HFFc6 (cell line): ENCODE measurements around the gene CORIN. TPM values are rescaled to one million over a fixed set of nuclear protein-coding genes. Genes with fewer than 3 reads are reported as not detected.
A peak's percentile ranks its signal among the peaks of the same experiment; 100 is the strongest.

Experiments used
- DNase-seq: peaks from one replicate; pipeline ENCODE4 v3.0.0-alpha.2; 2018
- H3K27ac Mint-ChIP-seq: 2 replicates; pipeline ENCODE4 v1.8.0; 2020; ENCODE audit warnings: mild to moderate bottlenecking, mixed read lengths
- H3K27me3 Mint-ChIP-seq: 2 replicates; pipeline ENCODE4 v1.8.0; 2021; ENCODE audit warnings: mild to moderate bottlenecking, moderate library complexity, mixed read lengths; ENCODE audit not compliant: insufficient read depth
- H3K36me3 Mint-ChIP-seq: 2 replicates; pipeline ENCODE4 v1.8.0; 2021; ENCODE audit warnings: low read depth, mixed read lengths
- H3K4me1 Mint-ChIP-seq: 2 replicates; pipeline ENCODE4 v1.8.0; 2020; ENCODE audit warnings: low read depth, mixed read lengths
- H3K4me3 Mint-ChIP-seq: 2 replicates; pipeline ENCODE4 v1.8.0; 2020; ENCODE audit warnings: mild to moderate bottlenecking, moderate library complexity, mixed read lengths
- H3K9me3 Mint-ChIP-seq: 2 replicates; pipeline ENCODE4 v1.8.0; 2020; ENCODE audit warnings: mild to moderate bottlenecking, mixed read lengths
- CTCF ChIP-seq: fragments of 200-600 bp; sonication (generic); IDR thresholded peaks from 2 replicates; pipeline ENCODE4 v1.5.0; 2021; ENCODE audit warnings: antibody characterized with exemption, mild to moderate bottlenecking
- total RNA-seq, 6 experiments: library from RNA; stranded (reverse); fragmentation: NEBNext Ultra II Directional; extraction: Animal tissue kit (Norgen Biotek cat#: 25700); gene quantifications; 2 replicates in 1 of 6; 3 replicates in 5 of 6; pipeline ENCODE4 v1.2.3, GENCODE V29; 2021

Gene CORIN
- total RNA-seq, 6 experiments from 2014 or later, result 0.07 to 1.0 (median 0.31) TPM

GRCh38 chr4:47858006-47858405 lies 20.1 kb upstream of the CORIN start:
- DNase-seq, result no peak
- no peaks in the 10 kb centered on the region for H3K27me3 Mint-ChIP-seq
- H3K27ac Mint-ChIP-seq, result no peak overlapping the region
- peaks cover 30% of the 10 kb centered on the region for H3K36me3 Mint-ChIP-seq
- peaks cover 73% of the 10 kb centered on the region for H3K4me1 Mint-ChIP-seq
- no peak overlapping the region for H3K4me3 Mint-ChIP-seq
- H3K9me3 Mint-ChIP-seq, result no peaks in the 10 kb centered on the region
- TF ChIP-seq CTCF, result no peak

- Mint-ChIP-seq H3K9me3 (no peaks in the 10 kb centered on the region), H3K27me3 (no peaks in the 10 kb centered on the region), H3K4me1 (peaks cover 73% of the 10 kb centered on the region), H3K4me3 (no peak overlapping the region; the same call in 1 of the 2 replicates), H3K27ac (peak overlapping the region; percentile 53), H3K36me3 (peaks cover 30% of the 10 kb centered on the region)
- no peak for DNase-seq
- no peak for TF ChIP-seq CTCF
Measured at GRCh38 chr4:47856713-47857112, 18.8 kb upstream of the CORIN start.

- H3K9me3 Mint-ChIP-seq, result no peaks in the 10 kb centered on the region
- no peak overlapping the region; the same call in 1 of the 2 replicates for H3K4me3 Mint-ChIP-seq
- no peaks in the 10 kb centered on the region for H3K27me3 Mint-ChIP-seq
- TF ChIP-seq CTCF, result no peak
- peaks cover 38% of the 10 kb centered on the region for H3K36me3 Mint-ChIP-seq
- peak; percentile 91 for DNase-seq
- H3K27ac Mint-ChIP-seq, result peak overlapping the region; percentile 59
- H3K4me1 Mint-ChIP-seq, result peaks cover 85% of the 10 kb centered on the region
Measured at GRCh38 chr4:47855350-47855749, 17.5 kb upstream of the CORIN start.

GRCh38 chr4:47852136-47852535 lies 14.3 kb upstream of the CORIN start:
- H3K4me1 Mint-ChIP-seq, result peaks cover 71% of the 10 kb centered on the region
- H3K27ac Mint-ChIP-seq, result peak overlapping the region; percentile 60; the same call in 1 of the 2 replicates
- H3K4me3 Mint-ChIP-seq, result no peak overlapping the region; the same call in 1 of the 2 replicates
- no peaks in the 10 kb centered on the region for H3K27me3 Mint-ChIP-seq
- no peak for TF ChIP-seq CTCF
- H3K9me3 Mint-ChIP-seq, result no peaks in the 10 kb centered on the region
- peak; percentile 58 for DNase-seq
- H3K36me3 Mint-ChIP-seq, result peaks cover 31% of the 10 kb centered on the region

GRCh38 chr4:47849466-47849865 lies 11.6 kb upstream of the CORIN start:
- no peak for TF ChIP-seq CTCF
- Mint-ChIP-seq H3K9me3 (no peaks in the 10 kb centered on the region), H3K36me3 (peaks cover 37% of the 10 kb centered on the region)

GRCh38 chr4:47848041-47848440 lies 10.2 kb upstream of the CORIN start:
- Mint-ChIP-seq H3K4me1 (peaks cover 39% of the 10 kb centered on the region), H3K27ac (no peak overlapping the region), H3K36me3 (peaks cover 31% of the 10 kb centered on the region), H3K9me3 (no peaks in the 10 kb centered on the region), H3K4me3 (no peak overlapping the region), H3K27me3 (no peaks in the 10 kb centered on the region; the same call in 1 of the 2 replicates)
- TF ChIP-seq CTCF, result no peak
- no peak for DNase-seq

More at GRCh38 chr4:47849466-47849865, 11.6 kb upstream of the CORIN start:
- Mint-ChIP-seq H3K4me3 (no peak overlapping the region), H3K4me1 (peaks cover 44% of the 10 kb centered on the region), H3K27ac (no peak overlapping the region), H3K27me3 (no peaks in the 10 kb centered on the region)
- no peak for DNase-seq
